Thoracic aorta (tissue), 2 donors: Measurements from ENCODE around the gene NEU4. TPM values are rescaled to one million over a fixed set of nuclear protein-coding genes. Genes with fewer than 3 reads are reported as not detected.

ENCODE experiments used
- ATAC-seq: fragments of 150-250 bp; one replicate; pipeline ENCODE4 v1.8.0; 2017; ENCODE audit warnings: low read depth; ENCODE audit not compliant: insufficient number of reproducible peaks, low FRiP score
- DNase-seq: peaks from one replicate; pipeline ENCODE4 v3.0.0-alpha.2; 2020; ENCODE audit warnings: low spot score
- H3K27ac ChIP-seq, 2 donors: fragments of 200-600 bp; sonication (generic); 1 replicate in 1 of 2; 2 replicates in 1 of 2; pipeline ENCODE4 v1.5.1; 2016; ENCODE audit warnings: mild to moderate bottlenecking in 2 of 2, moderate library complexity in 2 of 2
- H3K27me3 ChIP-seq: fragments of 200-600 bp; sonication (generic); replicated peaks from 2 replicates; pipeline ENCODE4 v1.6.0; 2016; ENCODE audit warnings: mild to moderate bottlenecking; ENCODE audit not compliant: insufficient read depth
- H3K36me3 ChIP-seq: fragments of 200-600 bp; sonication (generic); one replicate; pipeline ENCODE4 v1.5.1; 2016
- H3K4me1 ChIP-seq, 2 donors: fragments of 200-600 bp; sonication (generic); 1 replicate in 1 of 2; 2 replicates in 1 of 2; pipeline versions ENCODE4 v1.5.1 to v1.6.0; 2016; ENCODE audit warnings: low read depth in 2 of 2, mild to moderate bottlenecking in 1 of 2; ENCODE audit not compliant: control insufficient read depth in 1 of 2
- H3K4me3 ChIP-seq: fragments of 200-600 bp; sonication (generic); 2 replicates; pipeline ENCODE4 v1.5.1; 2016; ENCODE audit warnings: mild to moderate bottlenecking
- H3K9me3 ChIP-seq: fragments of 200-600 bp; sonication (generic); 2 replicates; pipeline ENCODE4 v1.5.1; 2016
- CTCF ChIP-seq: fragments of 200-600 bp; sonication (generic); IDR thresholded peaks from one replicate; pipeline ENCODE4 v1.5.1; 2019; ENCODE audit warnings: antibody characterized with exemption
- total RNA-seq, 2 donors: library from RNA; depleted of rRNA; stranded (reverse); fragments of >200 nt; gene quantifications; one replicate each; pipeline versions ENCODE4 v1.1.0 to v1.2.3, GENCODE V29; 2016

NEU4 gene
- total RNA-seq, 2 donors from 2014 or later, result 5.4 to 22.0 TPM

GRCh38 chr2:241809383-241810306 is 652 bp downstream of the NEU4 start:
- H3K27me3 ChIP-seq, result no peaks in the 10 kb centered on the region
- no peak overlapping the region for H3K4me3 ChIP-seq
- no peak for TF ChIP-seq CTCF
- H3K4me1 ChIP-seq, result peaks cover under 1 to 22% of the 10 kb centered on the region in 2 donors
- H3K36me3 ChIP-seq, result no peaks in the 10 kb centered on the region
- no peak for ATAC-seq
- no peak overlapping the region for H3K27ac ChIP-seq
- H3K9me3 ChIP-seq, result no peaks in the 10 kb centered on the region
- DNase-seq, result no peak

GRCh38 chr2:241810307-241811200 is 1.6 kb downstream of the NEU4 start:
- no peaks in the 10 kb centered on the region for H3K27me3 ChIP-seq
- no peaks in the 10 kb centered on the region for H3K9me3 ChIP-seq
- TF ChIP-seq CTCF, result no peak
- no peaks in the 10 kb centered on the region for H3K36me3 ChIP-seq
- no peak overlapping the region for H3K4me3 ChIP-seq
- peaks cover 0 to 18% of the 10 kb centered on the region in 2 donors for H3K4me1 ChIP-seq
- no peak overlapping the region for H3K27ac ChIP-seq
- DNase-seq (no peak), ATAC-seq (no peak)

GRCh38 chr2:241811201-241811951 is 2.4 kb downstream of the NEU4 start:
- no peaks in the 10 kb centered on the region for H3K9me3 ChIP-seq
- peaks cover 0 to 18% of the 10 kb centered on the region in 2 donors for H3K4me1 ChIP-seq
- no peaks in the 10 kb centered on the region for H3K27me3 ChIP-seq
- no peak overlapping the region for H3K27ac ChIP-seq
- no peak for DNase-seq
- TF ChIP-seq CTCF, result no peak
- no peak overlapping the region for H3K4me3 ChIP-seq
- ATAC-seq, result no peak
- no peaks in the 10 kb centered on the region for H3K36me3 ChIP-seq

- Histone ChIP-seq H3K4me3 (no peak overlapping the region), H3K36me3 (no peaks in the 10 kb centered on the region), H3K9me3 (no peaks in the 10 kb centered on the region), H3K27ac (no peak overlapping the region), H3K27me3 (no peaks in the 10 kb centered on the region), H3K4me1 (peaks cover 0 to 18% of the 10 kb centered on the region in 2 donors)
- DNase-seq (no peak), ATAC-seq (no peak)
- no peak for TF ChIP-seq CTCF
These were observed 3.1 kb downstream of the NEU4 start for GRCh38 chr2:241811952-241812729.
